GM10266 (cell line): ENCODE results near the gene FICD.

Experiments used
- DNase-seq: peaks from one replicate; pipeline ENCODE4 v3.0.0; 2012; ENCODE audit errors: extremely low spot score
- CTCF ChIP-seq: IDR thresholded peaks from 2 replicates; pipeline ENCODE4 v1.5.1; 2012; ENCODE audit warnings: mild to moderate bottlenecking, low read depth; ENCODE audit not compliant: control insufficient read depth, insufficient read depth; ENCODE audit errors: missing control alignments

FICD gene

DNA sequence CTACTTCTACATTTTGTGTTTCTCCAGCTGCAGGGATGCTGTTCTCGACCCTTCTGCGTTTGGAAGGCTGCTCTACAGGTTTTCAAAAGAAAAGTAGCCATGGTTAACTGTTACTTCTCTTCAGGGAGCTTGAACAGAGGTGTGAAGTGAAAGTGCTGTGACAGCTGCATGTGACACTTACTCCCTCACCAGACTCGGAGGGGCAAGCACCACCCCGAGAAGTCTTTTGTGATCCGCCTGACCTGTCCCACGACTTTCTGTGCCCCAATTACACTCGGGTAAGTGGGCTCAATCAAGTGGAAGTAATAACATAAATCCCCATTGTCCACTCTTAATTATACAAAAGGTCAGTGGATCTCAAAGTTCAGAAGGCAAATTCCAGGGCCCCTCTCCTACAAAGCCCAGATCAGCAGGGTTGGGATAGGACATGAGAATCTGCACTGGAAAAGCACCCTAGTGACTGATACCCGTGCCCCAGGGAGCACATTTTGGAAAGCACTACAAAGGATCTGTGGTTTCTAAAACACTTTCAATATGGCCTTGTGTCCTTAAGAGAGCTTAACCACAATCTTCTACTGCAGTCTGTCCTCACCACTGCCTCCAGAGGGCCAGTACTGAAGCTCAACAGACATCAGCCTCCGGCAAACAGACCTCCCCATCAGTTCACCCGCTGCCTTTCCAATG lies 11.5 kb downstream of the FICD start:
- no peak for DNase-seq
- TF ChIP-seq CTCF, result no peak

GRCh38 chr12:108527166-108527496 lies 12.1 kb downstream of the FICD start:
- TF ChIP-seq CTCF, result no peak

GRCh38 chr12:108530161-108530560 lies 15.1 kb downstream of the FICD start:
- no peak for TF ChIP-seq CTCF
- no peak for DNase-seq

More at GRCh38 chr12:108527166-108527496, 12.1 kb downstream of the FICD start:
- DNase-seq, result no peak

GRCh38 chr12:108531929-108532848 lies 17.1 kb downstream of the FICD start:
- no peak for TF ChIP-seq CTCF
- DNase-seq, result no peak

GRCh38 chr12:108538146-108538545 lies 23.1 kb downstream of the FICD start:
- no peak for DNase-seq
- TF ChIP-seq CTCF, result no peak

DNA sequence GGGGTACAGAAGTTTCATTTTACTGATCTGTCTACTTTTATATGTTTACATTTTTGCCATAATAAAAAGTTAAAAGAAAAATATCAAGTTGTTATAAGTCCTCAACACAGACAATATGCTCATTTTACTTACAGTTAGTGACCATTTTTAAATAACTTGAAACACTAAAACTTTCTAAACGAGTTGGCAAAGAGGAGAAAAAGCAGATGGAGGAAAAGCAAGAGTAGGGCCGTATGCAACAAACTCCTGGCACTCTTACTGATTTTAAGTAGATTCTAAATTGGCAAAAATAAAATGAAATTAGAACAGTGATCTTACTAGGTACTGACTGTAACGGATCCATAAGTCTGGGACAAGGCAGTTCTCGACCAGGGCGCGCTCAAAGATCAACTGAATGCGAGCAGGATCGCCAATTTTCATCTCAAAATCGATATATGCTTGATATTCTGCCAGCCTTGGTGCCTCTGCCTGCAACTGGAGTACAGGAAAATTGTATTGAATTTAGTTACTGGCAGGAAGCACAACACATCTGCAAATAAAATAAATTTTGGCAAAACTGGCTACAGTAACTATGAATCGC lies 23.6 kb downstream of the FICD start:
- DNase-seq, result no peak
- no peak for TF ChIP-seq CTCF
